ENCODE results near the gene TTPAL. TPM values are rescaled to one million over a fixed set of nuclear protein-coding genes. Genes with fewer than 3 reads are reported as not detected.

TTPAL gene
- total and polyA plus RNA-seq, 2 of the 4 experiments (the other 2 are of a cell fraction) = 8.2 to 18.1 TPM

DNA sequence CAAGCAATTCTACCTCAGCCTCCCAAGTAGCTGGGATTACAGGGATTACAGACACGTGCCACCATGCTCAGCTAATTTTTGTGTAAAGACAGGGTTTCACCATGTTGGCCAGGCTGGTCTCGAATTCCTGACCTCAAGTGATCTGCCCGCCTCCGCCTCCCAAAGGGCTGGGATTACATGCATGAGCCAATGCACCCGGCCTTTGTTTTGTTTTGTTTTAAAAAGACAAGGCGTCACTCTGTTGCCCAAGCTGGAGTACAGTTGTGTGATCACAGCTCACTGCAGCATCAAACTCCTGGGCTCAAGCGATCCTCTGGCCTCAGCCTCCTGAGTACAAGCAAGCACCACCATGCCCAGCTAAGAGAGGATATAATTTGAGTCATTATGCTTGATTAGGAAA is 40.8 kb downstream of the TTPAL start:
- H3K4ac ChIP-seq (ENCODE audit: low read depth, low read length) = no peak overlapping the region
- no peak overlapping the region for H3K23ac ChIP-seq (ENCODE audit: low read depth, low read length)
- DNase-seq (no peak), ATAC-seq (ENCODE audit: low read depth) (no peak)
- no peak overlapping the region for H2AK9ac ChIP-seq (replicated peaks; ENCODE audit: low read depth, low read length, poor library complexity)
- H2BK120ac ChIP-seq (ENCODE audit: low read depth, low read length) = no peak overlapping the region
- peaks cover 77% of the 10 kb centered on the region for H4K20me1 ChIP-seq (ENCODE audit: insufficient read depth, low read length)
- H3K18ac ChIP-seq (ENCODE audit: low read depth, low read length) = no peak overlapping the region
- no peak overlapping the region for H3K14ac ChIP-seq (replicated peaks; ENCODE audit: low read depth, low read length)
- no peak overlapping the region for H2AFZ ChIP-seq (replicated peaks; ENCODE audit: low read length, poor library complexity)
- H4K91ac ChIP-seq (ENCODE audit: insufficient read depth, low read depth, low read length) = no peak overlapping the region
- no peak overlapping the region for H2AK5ac ChIP-seq (ENCODE audit: low read depth, low read length)
- peaks cover 6% of the 10 kb centered on the region for H3K9me1 ChIP-seq (ENCODE audit: insufficient read depth, low read length)
- no peak overlapping the region for H4K8ac ChIP-seq (ENCODE audit: low read depth in 2 of 2, low read length in 2 of 2)
- H4K5ac ChIP-seq (ENCODE audit: low read depth, low read length) = no peak overlapping the region
- ChIA-PET POLR2A (ENCODE audit: unreplicated experiment) (no interaction called here), CTCF (no interaction called here)
- no peak overlapping the region for H3K9ac ChIP-seq (ENCODE audit: low read depth, low read length)
- in situ Hi-C loops (cut with MboI; ENCODE audit: low sequenced_read_pairs) (no loop called here), dilution Hi-C loops (cut with HindIII; ENCODE audit: low sequenced_read_pairs, unreplicated experiment) (no loop called here), intact Hi-C loops (cut with micrococcal nuclease) (no loop called here)
- H3K79me1 ChIP-seq (ENCODE audit: low read depth in 1 of 2, low read length in 2 of 2) = peaks cover 3 to 78% of the 10 kb centered on the region in 2 experiments; a peak in 3 of 4 replicates
- H3K27me3 ChIP-seq (ENCODE audit: control insufficient read depth, insufficient read depth, low read length) = no peaks in the 10 kb centered on the region
- TF ChIP-seq CEBPB (IDR thresholded peaks at IDR 0.05; ENCODE audit: low read depth, low read length) = no peak
- no peak for TF ChIP-seq RCOR1 (IDR thresholded peaks at IDR 0.05; ENCODE audit: insufficient replicate concordance, low read length)
- TF ChIP-seq NFE2L2 (IDR thresholded peaks at IDR 0.05; ENCODE audit: low read depth, low read length) = no peak
- TF ChIP-seq POLR2A (IDR thresholded peaks at IDR 0.05; ENCODE audit: low read depth, low read length) = no peak
- TF ChIP-seq, protein P1, sequence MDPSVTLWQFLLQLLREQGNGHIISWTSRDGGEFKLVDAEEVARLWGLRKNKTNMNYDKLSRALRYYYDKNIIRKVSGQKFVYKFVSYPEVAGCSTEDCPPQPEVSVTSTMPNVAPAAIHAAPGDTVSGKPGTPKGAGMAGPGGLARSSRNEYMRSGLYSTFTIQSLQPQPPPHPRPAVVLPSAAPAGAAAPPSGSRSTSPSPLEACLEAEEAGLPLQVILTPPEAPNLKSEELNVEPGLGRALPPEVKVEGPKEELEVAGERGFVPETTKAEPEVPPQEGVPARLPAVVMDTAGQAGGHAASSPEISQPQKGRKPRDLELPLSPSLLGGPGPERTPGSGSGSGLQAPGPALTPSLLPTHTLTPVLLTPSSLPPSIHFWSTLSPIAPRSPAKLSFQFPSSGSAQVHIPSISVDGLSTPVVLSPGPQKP (IDR thresholded peaks at IDR 0.05; ENCODE audit: borderline replicate concordance, low read depth, low read length) = no peak
- no peak for TF ChIP-seq RFX5 (IDR thresholded peaks at IDR 0.05; ENCODE audit: low read depth, low read length)
- TF ChIP-seq BHLHE40 (IDR thresholded peaks at IDR 0.05; ENCODE audit: low read depth, low read length) = no peak
- no peak for TF ChIP-seq SMC3 (IDR thresholded peaks at IDR 0.05; ENCODE audit: low read depth, low read length)
- no peak for TF ChIP-seq RAD21 (IDR thresholded peaks at IDR 0.05; ENCODE audit: low read length)
- no peak for TF ChIP-seq MXI1 (IDR thresholded peaks at IDR 0.05; ENCODE audit: borderline replicate concordance, low read depth, low read length)
- TF ChIP-seq, protein P2, sequence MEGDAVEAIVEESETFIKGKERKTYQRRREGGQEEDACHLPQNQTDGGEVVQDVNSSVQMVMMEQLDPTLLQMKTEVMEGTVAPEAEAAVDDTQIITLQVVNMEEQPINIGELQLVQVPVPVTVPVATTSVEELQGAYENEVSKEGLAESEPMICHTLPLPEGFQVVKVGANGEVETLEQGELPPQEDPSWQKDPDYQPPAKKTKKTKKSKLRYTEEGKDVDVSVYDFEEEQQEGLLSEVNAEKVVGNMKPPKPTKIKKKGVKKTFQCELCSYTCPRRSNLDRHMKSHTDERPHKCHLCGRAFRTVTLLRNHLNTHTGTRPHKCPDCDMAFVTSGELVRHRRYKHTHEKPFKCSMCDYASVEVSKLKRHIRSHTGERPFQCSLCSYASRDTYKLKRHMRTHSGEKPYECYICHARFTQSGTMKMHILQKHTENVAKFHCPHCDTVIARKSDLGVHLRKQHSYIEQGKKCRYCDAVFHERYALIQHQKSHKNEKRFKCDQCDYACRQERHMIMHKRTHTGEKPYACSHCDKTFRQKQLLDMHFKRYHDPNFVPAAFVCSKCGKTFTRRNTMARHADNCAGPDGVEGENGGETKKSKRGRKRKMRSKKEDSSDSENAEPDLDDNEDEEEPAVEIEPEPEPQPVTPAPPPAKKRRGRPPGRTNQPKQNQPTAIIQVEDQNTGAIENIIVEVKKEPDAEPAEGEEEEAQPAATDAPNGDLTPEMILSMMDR (conservative IDR thresholded peaks at IDR 0.05; ENCODE audit: low read depth, low read length) = no peak
- TF ChIP-seq FOS (IDR thresholded peaks at IDR 0.05; ENCODE audit: low read depth, low read length) = no peak
- no peak for TF ChIP-seq MAFK (IDR thresholded peaks at IDR 0.05; ENCODE audit: low read depth, low read length)
- no peak for TF ChIP-seq MAZ (IDR thresholded peaks at IDR 0.05; ENCODE audit: borderline replicate concordance, low read depth, low read length)
- no peak for TF ChIP-seq CHD1 (IDR thresholded peaks at IDR 0.05; ENCODE audit: low read depth, low read length)
- TF ChIP-seq, protein P3, sequence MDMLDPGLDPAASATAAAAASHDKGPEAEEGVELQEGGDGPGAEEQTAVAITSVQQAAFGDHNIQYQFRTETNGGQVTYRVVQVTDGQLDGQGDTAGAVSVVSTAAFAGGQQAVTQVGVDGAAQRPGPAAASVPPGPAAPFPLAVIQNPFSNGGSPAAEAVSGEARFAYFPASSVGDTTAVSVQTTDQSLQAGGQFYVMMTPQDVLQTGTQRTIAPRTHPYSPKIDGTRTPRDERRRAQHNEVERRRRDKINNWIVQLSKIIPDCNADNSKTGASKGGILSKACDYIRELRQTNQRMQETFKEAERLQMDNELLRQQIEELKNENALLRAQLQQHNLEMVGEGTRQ (IDR thresholded peaks at IDR 0.05; ENCODE audit: low read depth, low read length) = no peak
- no TSS peak for BruUV-seq (replicated peaks)
- peaks cover 10% of the 10 kb centered on the region for H3K4me1 ChIP-seq (ENCODE audit: control insufficient read depth, insufficient read depth, low read length)
- H3K4me3 ChIP-seq (ENCODE audit: insufficient read depth, low read depth, low read length) = no peak overlapping the region
- no peak overlapping the region for H2BK15ac ChIP-seq (ENCODE audit: low read depth, low read length)
- 91% methylated on average over 4 of the region's 7 CpGs; no CpG with 5 or more reads in 1 of the 2 experiments for WGBS, 2 experiments (ENCODE audit: extremely low coverage in 2 of 2, insufficient read length in 1 of 2)
- H3K9me3 ChIP-seq (ENCODE audit: control insufficient read depth, insufficient read depth, low read length) = no peaks in the 10 kb centered on the region
- peaks cover 14% of the 10 kb centered on the region for H3K36me3 ChIP-seq (ENCODE audit: control insufficient read depth, insufficient read depth, low read length)
- no peak overlapping the region for H2BK5ac ChIP-seq (ENCODE audit: low read depth, low read length, poor library complexity, severe bottlenecking)
- no peak overlapping the region for H3K27ac ChIP-seq (ENCODE audit: insufficient read depth, low read length)
- H2BK20ac ChIP-seq (ENCODE audit: low read depth, low read length) = no peak overlapping the region
- no peak overlapping the region for H3K56ac ChIP-seq (ENCODE audit: extremely low read depth, insufficient read depth, low read length)
- H3K4me2 ChIP-seq (ENCODE audit: low read depth, low read length) = no peak overlapping the region

Data from IMR-90 (cell line).